Astrocyte (in vitro differentiated cells and primary cell): ENCODE results near the gene SCNN1A. TPM values are rescaled to one million over a fixed set of nuclear protein-coding genes. Genes with fewer than 3 reads are reported as not detected.

Source experiments
- DNase-seq: peaks from one replicate; pipeline ENCODE4 v3.0.0-alpha.2; 2010; ENCODE audit warnings: low read depth
- FAIRE-seq: peaks from 2 replicates; lab custom pipeline; 2011; peaks lifted over from hg19 to GRCh38; lab: Jason Lieb, UNC
- H2AFZ ChIP-seq: 2 replicates; pipeline ENCODE4 v1.6.0; 2012; ENCODE audit warnings: low read depth, low read length, inconsistent platforms
- H3K27ac ChIP-seq: 2 replicates; pipeline ENCODE4 v1.5.1; 2011; ENCODE audit warnings: low read depth, low read length, inconsistent platforms
- H3K27me3 ChIP-seq: 2 replicates; pipeline ENCODE4 v1.6.0; 2011; ENCODE audit warnings: low read length, inconsistent platforms; ENCODE audit not compliant: insufficient read depth
- H3K36me3 ChIP-seq: 2 replicates; pipeline ENCODE4 v1.5.1; 2011; ENCODE audit warnings: low read length, inconsistent platforms; ENCODE audit not compliant: insufficient read depth
- H3K4me1 ChIP-seq: 2 replicates; pipeline ENCODE4 v1.5.1; 2011; ENCODE audit warnings: low read length, inconsistent platforms; ENCODE audit not compliant: insufficient read depth
- H3K4me2 ChIP-seq: 2 replicates; pipeline ENCODE4 v1.6.0; 2012; ENCODE audit warnings: low read length, inconsistent platforms
- H3K4me3 ChIP-seq: 2 replicates; pipeline ENCODE4 v1.5.1; 2011; ENCODE audit warnings: low read depth, mild to moderate bottlenecking, low read length, inconsistent platforms; ENCODE audit not compliant: insufficient read depth
- H3K79me2 ChIP-seq: 2 replicates; pipeline ENCODE4 v1.6.0; 2012; ENCODE audit warnings: mild to moderate bottlenecking, low read length, inconsistent platforms; ENCODE audit not compliant: insufficient read depth
- H3K9ac ChIP-seq: 2 replicates; pipeline ENCODE4 v1.6.0; 2012; ENCODE audit warnings: mild to moderate bottlenecking, low read length, inconsistent platforms
- H3K9me3 ChIP-seq: 2 replicates; pipeline ENCODE4 v1.5.1; 2012; ENCODE audit warnings: low read depth, mild to moderate bottlenecking, low read length, inconsistent platforms; ENCODE audit not compliant: insufficient read depth
- H4K20me1 ChIP-seq: 2 replicates; pipeline ENCODE4 v1.6.0; 2012; ENCODE audit warnings: low read length, inconsistent platforms; ENCODE audit not compliant: insufficient read depth
- H3K27ac Mint-ChIP-seq: one replicate; pipeline ENCODE4 v1.8.0; 2021; ENCODE audit warnings: mild to moderate bottlenecking, mixed read lengths; ENCODE audit not compliant: unreplicated experiment
- H3K27me3 Mint-ChIP-seq: one replicate; pipeline ENCODE4 v1.8.0; 2021; ENCODE audit warnings: low read depth, mixed read lengths; ENCODE audit not compliant: unreplicated experiment
- H3K36me3 Mint-ChIP-seq: one replicate; pipeline ENCODE4 v1.8.0; 2021; ENCODE audit warnings: low read depth, mixed read lengths; ENCODE audit not compliant: unreplicated experiment
- H3K4me1 Mint-ChIP-seq: one replicate; pipeline ENCODE4 v1.8.0; 2021; ENCODE audit warnings: low read depth, mixed read lengths; ENCODE audit not compliant: unreplicated experiment
- H3K4me3 Mint-ChIP-seq: one replicate; pipeline ENCODE4 v1.8.0; 2021; ENCODE audit warnings: mild to moderate bottlenecking, moderate library complexity, mixed read lengths; ENCODE audit not compliant: unreplicated experiment
- H3K9me3 Mint-ChIP-seq: one replicate; pipeline ENCODE4 v1.8.0; 2021; ENCODE audit warnings: mild to moderate bottlenecking, mixed read lengths; ENCODE audit not compliant: unreplicated experiment
- EZH2 ChIP-seq: IDR thresholded peaks from 2 replicates; pipeline ENCODE4 v1.6.1; 2012; ENCODE audit warnings: mild to moderate bottlenecking, low read length, inconsistent platforms; ENCODE audit not compliant: insufficient read depth
- total RNA-seq: library from RNA; stranded (reverse); gene quantifications from 2 replicates; pipeline ENCODE4 v1.2.1, GENCODE V29; 2021
- TF ChIP-seq, protein P1 (sequence below): IDR thresholded peaks from 2 replicates; pipeline ENCODE4 v1.5.1; 2011; ENCODE audit warnings: low read depth, mild to moderate bottlenecking, inconsistent platforms, low read length, moderate library complexity; ENCODE audit not compliant: insufficient read depth

The SCNN1A gene
- total RNA-seq, 1 donor from 2014 or later = 1.3 TPM

DNA sequence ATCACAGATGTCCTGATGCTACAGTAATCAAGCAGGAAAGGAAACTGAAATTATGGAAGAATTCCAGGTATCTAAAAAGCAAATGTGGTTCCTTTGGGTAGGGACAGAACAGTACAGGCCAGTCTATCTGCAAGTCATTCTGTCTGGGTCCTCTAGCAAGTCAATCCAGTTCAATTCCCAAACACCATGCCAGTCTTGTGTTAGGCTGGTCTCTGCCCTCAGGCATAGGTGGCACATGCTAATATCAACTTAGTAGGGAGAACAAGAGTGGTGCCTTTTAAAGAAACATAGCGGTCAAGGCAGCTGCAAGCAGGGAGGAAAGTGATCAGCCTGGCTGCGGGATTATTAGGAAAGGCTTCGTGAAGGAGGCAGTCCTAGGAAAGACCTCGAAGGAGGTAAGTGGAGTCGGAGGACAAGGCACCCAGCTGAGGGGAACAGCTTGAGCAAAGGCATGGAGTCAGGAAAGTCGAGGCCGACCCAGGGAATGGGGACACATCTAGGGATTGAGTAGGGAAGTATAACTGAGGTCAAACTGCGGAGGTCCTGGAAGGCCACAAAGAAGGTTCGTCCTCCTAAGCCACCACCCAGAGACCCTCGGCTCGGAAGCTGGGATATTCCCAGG lies 68.7 kb downstream of the SCNN1A start:
- Mint-ChIP-seq H3K9me3 (no peaks in the 10 kb centered on the region), H3K36me3 (peaks cover 1% of the 10 kb centered on the region), H3K27me3 (peaks cover 32% of the 10 kb centered on the region), H3K4me1 (no peaks in the 10 kb centered on the region), H3K27ac (no peak overlapping the region), H3K4me3 (no peak overlapping the region)
- H3K27ac ChIP-seq = no peak overlapping the region
- no peaks in the 10 kb centered on the region for H3K36me3 ChIP-seq
- no peak for FAIRE-seq
- no peak overlapping the region for H3K9ac ChIP-seq
- peaks cover 5% of the 10 kb centered on the region for H3K4me1 ChIP-seq
- no peak overlapping the region for H2AFZ ChIP-seq
- DNase-seq = no peak
- peaks cover 3% of the 10 kb centered on the region for H3K27me3 ChIP-seq
- no peak overlapping the region for H3K4me2 ChIP-seq
- H4K20me1 ChIP-seq = no peaks in the 10 kb centered on the region
- H3K9me3 ChIP-seq = no peaks in the 10 kb centered on the region
- H3K79me2 ChIP-seq = no peaks in the 10 kb centered on the region
- H3K4me3 ChIP-seq = no peak overlapping the region
- TF ChIP-seq EZH2 = no peak
- TF ChIP-seq, protein P1, sequence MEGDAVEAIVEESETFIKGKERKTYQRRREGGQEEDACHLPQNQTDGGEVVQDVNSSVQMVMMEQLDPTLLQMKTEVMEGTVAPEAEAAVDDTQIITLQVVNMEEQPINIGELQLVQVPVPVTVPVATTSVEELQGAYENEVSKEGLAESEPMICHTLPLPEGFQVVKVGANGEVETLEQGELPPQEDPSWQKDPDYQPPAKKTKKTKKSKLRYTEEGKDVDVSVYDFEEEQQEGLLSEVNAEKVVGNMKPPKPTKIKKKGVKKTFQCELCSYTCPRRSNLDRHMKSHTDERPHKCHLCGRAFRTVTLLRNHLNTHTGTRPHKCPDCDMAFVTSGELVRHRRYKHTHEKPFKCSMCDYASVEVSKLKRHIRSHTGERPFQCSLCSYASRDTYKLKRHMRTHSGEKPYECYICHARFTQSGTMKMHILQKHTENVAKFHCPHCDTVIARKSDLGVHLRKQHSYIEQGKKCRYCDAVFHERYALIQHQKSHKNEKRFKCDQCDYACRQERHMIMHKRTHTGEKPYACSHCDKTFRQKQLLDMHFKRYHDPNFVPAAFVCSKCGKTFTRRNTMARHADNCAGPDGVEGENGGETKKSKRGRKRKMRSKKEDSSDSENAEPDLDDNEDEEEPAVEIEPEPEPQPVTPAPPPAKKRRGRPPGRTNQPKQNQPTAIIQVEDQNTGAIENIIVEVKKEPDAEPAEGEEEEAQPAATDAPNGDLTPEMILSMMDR = no peak

DNA sequence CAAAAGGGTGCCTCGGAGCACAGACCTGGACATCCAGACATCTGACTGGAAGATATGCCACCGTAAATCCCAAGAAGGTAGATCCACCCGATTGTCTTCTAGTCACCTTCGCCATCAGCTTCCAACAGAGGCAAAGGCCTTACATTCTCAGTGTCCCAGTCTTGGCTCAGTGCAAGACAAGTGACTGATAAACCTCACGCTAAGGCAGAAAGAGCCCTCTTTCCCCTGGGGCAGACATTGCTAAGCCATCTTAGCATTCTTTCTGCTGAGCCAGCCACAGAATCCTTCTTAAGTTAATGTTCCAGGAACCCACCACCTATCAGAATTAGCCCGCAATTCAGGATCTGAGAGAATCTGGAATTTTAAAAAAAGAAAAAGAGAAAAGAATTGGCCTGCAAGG lies 69.2 kb downstream of the SCNN1A start:
- no peak overlapping the region for H3K4me3 Mint-ChIP-seq
- DNase-seq (no peak), FAIRE-seq (no peak)
- peaks cover 32% of the 10 kb centered on the region for H3K27me3 Mint-ChIP-seq
- H3K9me3 Mint-ChIP-seq = no peaks in the 10 kb centered on the region
- Histone ChIP-seq H4K20me1 (no peaks in the 10 kb centered on the region), H3K27ac (no peak overlapping the region), H3K79me2 (no peaks in the 10 kb centered on the region), H3K27me3 (peaks cover 3% of the 10 kb centered on the region), H3K4me1 (peaks cover 5% of the 10 kb centered on the region), H3K9me3 (no peaks in the 10 kb centered on the region), H3K4me3 (no peak overlapping the region), H2AFZ (no peak overlapping the region), H3K9ac (no peak overlapping the region), H3K36me3 (no peaks in the 10 kb centered on the region), H3K4me2 (no peak overlapping the region)
- no peaks in the 10 kb centered on the region for H3K4me1 Mint-ChIP-seq
- H3K36me3 Mint-ChIP-seq = peaks cover 1% of the 10 kb centered on the region
- TF ChIP-seq, protein P1 = no peak
- TF ChIP-seq EZH2 = no peak
- no peak overlapping the region for H3K27ac Mint-ChIP-seq

DNA sequence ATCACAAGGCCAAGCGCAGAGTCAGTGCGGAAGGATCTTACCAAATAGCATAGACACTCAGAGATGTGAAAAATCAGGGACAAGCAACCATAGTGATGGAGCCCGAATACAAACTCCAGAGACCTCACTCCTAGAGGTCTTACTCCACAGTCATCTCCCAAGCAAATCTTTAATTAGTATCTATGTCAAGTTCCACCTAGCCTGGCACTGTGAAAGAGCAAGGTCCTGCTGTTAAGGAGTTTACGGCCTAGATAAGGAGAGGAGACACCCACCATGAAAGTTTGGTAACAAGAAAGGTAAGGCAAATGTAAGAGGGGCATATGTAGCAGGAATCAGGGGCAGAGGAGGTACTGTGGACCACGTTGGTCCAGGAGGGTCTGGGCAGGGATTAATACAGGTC lies 72.3 kb downstream of the SCNN1A start:
- no peaks in the 10 kb centered on the region for H3K36me3 ChIP-seq
- H3K9me3 Mint-ChIP-seq = no peaks in the 10 kb centered on the region
- no peak overlapping the region for H3K27ac Mint-ChIP-seq
- no peaks in the 10 kb centered on the region for H3K27me3 ChIP-seq
- FAIRE-seq = no peak
- no peak overlapping the region for H2AFZ ChIP-seq
- TF ChIP-seq, protein P1 = no peak
- TF ChIP-seq EZH2 = no peak
- no peaks in the 10 kb centered on the region for H3K4me1 ChIP-seq
- no peak overlapping the region for H3K4me2 ChIP-seq
- H3K27me3 Mint-ChIP-seq = peaks cover 18% of the 10 kb centered on the region
- no peak overlapping the region for H3K4me3 ChIP-seq
- H3K4me3 Mint-ChIP-seq = no peak overlapping the region
- no peak overlapping the region for H3K9ac ChIP-seq
- H4K20me1 ChIP-seq = no peaks in the 10 kb centered on the region
- no peaks in the 10 kb centered on the region for H3K4me1 Mint-ChIP-seq
- H3K79me2 ChIP-seq = no peaks in the 10 kb centered on the region
- peaks cover 1% of the 10 kb centered on the region for H3K36me3 Mint-ChIP-seq
- no peak overlapping the region for H3K27ac ChIP-seq
- no peaks in the 10 kb centered on the region for H3K9me3 ChIP-seq
- no peak for DNase-seq
